NCI-H510A treated with DMSO at 0.1 percent for 48 hours (cell line): ENCODE data around the gene EFHB.
"Not testable (repeated sequence)": the region's sequence is repeated elsewhere in the genome, so short reads cannot be mapped to it uniquely, and the experiment has no call there.

ENCODE experiments used
- DNase-seq: peaks from one replicate; lab custom pipeline; 2025; lab: John Stamatoyannopoulos, UW

Gene EFHB

GRCh38 chr3:19931767-19932188, 2.2 kb downstream of the EFHB start:
- no peak for DNase-seq

- DNase-seq = no peak
Measured at GRCh38 chr3:19931180-19931692, 2.8 kb downstream of the EFHB start.

GRCh38 chr3:19920401-19921080, 13.5 kb downstream of the EFHB start:
- no peak for DNase-seq

GRCh38 chr3:19917167-19917566, 16.9 kb downstream of the EFHB start:
- no peak for DNase-seq

GRCh38 chr3:19911452-19911851, 22.6 kb downstream of the EFHB start:
- DNase-seq = no peak

GRCh38 chr3:19907523-19907922, 26.5 kb downstream of the EFHB start:
- DNase-seq = no peak

- no peak for DNase-seq
Measured at GRCh38 chr3:19903649-19904048, 30.4 kb downstream of the EFHB start.

GRCh38 chr3:19901918-19902317, 32.1 kb downstream of the EFHB start:
- DNase-seq = no peak

GRCh38 chr3:19901337-19901736, 32.7 kb downstream of the EFHB start:
- no peak for DNase-seq

- DNase-seq = not testable (repeated sequence)
Measured at GRCh38 chr3:19899833-19900232, 34.2 kb downstream of the EFHB start.

GRCh38 chr3:19899264-19899663, 34.8 kb downstream of the EFHB start:
- no peak for DNase-seq

GRCh38 chr3:19898721-19899120, 35.3 kb downstream of the EFHB start:
- DNase-seq = no peak

- no peak for DNase-seq
Measured at GRCh38 chr3:19891740-19892139, 42.3 kb downstream of the EFHB start.

- no peak for DNase-seq
Measured at GRCh38 chr3:19888428-19889152, 45.4 kb downstream of the EFHB start.

GRCh38 chr3:19887122-19887521, 46.9 kb downstream of the EFHB start:
- DNase-seq = not testable (repeated sequence)

GRCh38 chr3:19886404-19886803, 47.6 kb downstream of the EFHB start:
- no peak for DNase-seq

GRCh38 chr3:19885468-19885867, 48.5 kb downstream of the EFHB start:
- no peak for DNase-seq

GRCh38 chr3:19881852-19882251, 52.2 kb downstream of the EFHB start:
- no peak for DNase-seq

- no peak for DNase-seq
Measured at GRCh38 chr3:19881036-19881435, 53.0 kb downstream of the EFHB start.

GRCh38 chr3:19877656-19878055, 56.4 kb downstream of the EFHB start:
- DNase-seq = no peak

- DNase-seq = peak; percentile 55
Measured at GRCh38 chr3:19866751-19867347, 67.2 kb downstream of the EFHB start.

- not testable (repeated sequence) for DNase-seq
Measured at GRCh38 chr3:19855318-19855717, 78.7 kb downstream of the EFHB start.

- DNase-seq = not testable (repeated sequence)
Measured at GRCh38 chr3:19846609-19847008, 87.4 kb downstream of the EFHB start.
